ENCODE results near the gene C2orf78. TPM values are rescaled to one million over a fixed set of nuclear protein-coding genes. Genes with fewer than 3 reads are reported as not detected.

C2orf78 gene
- total and polyA plus RNA-seq, 9 of the 15 experiments (the other 6 are each of a cell fraction or from before 2014, with no cell fraction given), result 0.04 to 0.28 (median 0.20) TPM

DNA sequence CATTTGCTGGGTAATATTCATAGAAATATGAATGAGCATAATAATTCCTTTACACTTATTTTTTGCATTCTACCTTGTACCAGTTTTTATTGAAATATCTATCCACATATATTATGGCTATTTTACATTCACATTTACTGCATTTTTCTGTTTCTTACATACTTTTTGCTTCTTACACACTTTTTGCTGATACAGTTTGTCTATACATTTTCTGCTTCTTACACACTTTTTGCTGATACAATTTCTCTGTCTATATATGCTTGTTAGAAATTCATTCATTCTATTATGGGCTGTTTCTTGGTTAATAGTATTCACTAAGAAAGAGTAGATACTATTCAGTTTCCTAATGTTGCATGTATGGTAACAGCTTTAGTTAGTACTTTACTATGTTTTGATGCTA is 27.9 kb downstream of the C2orf78 start:
- ATAC-seq, result no peak
- CTCF ChIA-PET (ENCODE audit: low intra/inter-chr PET ratio), result no interaction called here
- no peak for DNase-seq (ENCODE audit: extremely low read depth in 1 of 4, low spot score in 3 of 4)
- intact Hi-C loops (cut with micrococcal nuclease), result no loop called here
- TF ChIP-seq ILF3 (IDR thresholded peaks at IDR 0.05; ENCODE audit: borderline replicate concordance), result no peak
- peak; percentile 16; the same call in 1 of the 2 replicates for TF ChIP-seq MAFG (tag; conservative IDR thresholded peaks at IDR 0.05)
- TF ChIP-seq RBM14 (IDR thresholded peaks at IDR 0.05; ENCODE audit: borderline replicate concordance, insufficient read depth, low read depth, low read length), result no peak
- TF ChIP-seq TGIF2 (CRISPR knock-in tag; IDR thresholded peaks at IDR 0.05), result no peak
- no peak for TF ChIP-seq KAT2B (IDR thresholded peaks at IDR 0.05; ENCODE audit: low read depth, low read length)
- peak; percentile 81 for TF ChIP-seq ZNF316 (IDR thresholded peaks at IDR 0.05)
- no peak for TF ChIP-seq ZNF431 (CRISPR knock-in tag; IDR thresholded peaks at IDR 0.05)
- TF ChIP-seq, protein P1, sequence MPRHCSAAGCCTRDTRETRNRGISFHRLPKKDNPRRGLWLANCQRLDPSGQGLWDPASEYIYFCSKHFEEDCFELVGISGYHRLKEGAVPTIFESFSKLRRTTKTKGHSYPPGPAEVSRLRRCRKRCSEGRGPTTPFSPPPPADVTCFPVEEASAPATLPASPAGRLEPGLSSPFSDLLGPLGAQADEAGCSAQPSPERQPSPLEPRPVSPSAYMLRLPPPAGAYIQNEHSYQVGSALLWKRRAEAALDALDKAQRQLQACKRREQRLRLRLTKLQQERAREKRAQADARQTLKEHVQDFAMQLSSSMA (CRISPR knock-in tag; IDR thresholded peaks at IDR 0.05), result no peak
- no peak for TF ChIP-seq ATF1 (CRISPR knock-in tag; IDR thresholded peaks at IDR 0.05)
- TF ChIP-seq ATF1 (tag; IDR thresholded peaks at IDR 0.05), result no peak
- TF ChIP-seq, protein P2, sequence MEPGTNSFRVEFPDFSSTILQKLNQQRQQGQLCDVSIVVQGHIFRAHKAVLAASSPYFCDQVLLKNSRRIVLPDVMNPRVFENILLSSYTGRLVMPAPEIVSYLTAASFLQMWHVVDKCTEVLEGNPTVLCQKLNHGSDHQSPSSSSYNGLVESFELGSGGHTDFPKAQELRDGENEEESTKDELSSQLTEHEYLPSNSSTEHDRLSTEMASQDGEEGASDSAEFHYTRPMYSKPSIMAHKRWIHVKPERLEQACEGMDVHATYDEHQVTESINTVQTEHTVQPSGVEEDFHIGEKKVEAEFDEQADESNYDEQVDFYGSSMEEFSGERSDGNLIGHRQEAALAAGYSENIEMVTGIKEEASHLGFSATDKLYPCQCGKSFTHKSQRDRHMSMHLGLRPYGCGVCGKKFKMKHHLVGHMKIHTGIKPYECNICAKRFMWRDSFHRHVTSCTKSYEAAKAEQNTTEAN (CRISPR knock-in tag; IDR thresholded peaks at IDR 0.05), result no peak
- no peak for TF ChIP-seq SRSF7 (optimal IDR thresholded peaks at IDR 0.05; ENCODE audit: low read depth, low read length)
- TF ChIP-seq, protein P3, sequence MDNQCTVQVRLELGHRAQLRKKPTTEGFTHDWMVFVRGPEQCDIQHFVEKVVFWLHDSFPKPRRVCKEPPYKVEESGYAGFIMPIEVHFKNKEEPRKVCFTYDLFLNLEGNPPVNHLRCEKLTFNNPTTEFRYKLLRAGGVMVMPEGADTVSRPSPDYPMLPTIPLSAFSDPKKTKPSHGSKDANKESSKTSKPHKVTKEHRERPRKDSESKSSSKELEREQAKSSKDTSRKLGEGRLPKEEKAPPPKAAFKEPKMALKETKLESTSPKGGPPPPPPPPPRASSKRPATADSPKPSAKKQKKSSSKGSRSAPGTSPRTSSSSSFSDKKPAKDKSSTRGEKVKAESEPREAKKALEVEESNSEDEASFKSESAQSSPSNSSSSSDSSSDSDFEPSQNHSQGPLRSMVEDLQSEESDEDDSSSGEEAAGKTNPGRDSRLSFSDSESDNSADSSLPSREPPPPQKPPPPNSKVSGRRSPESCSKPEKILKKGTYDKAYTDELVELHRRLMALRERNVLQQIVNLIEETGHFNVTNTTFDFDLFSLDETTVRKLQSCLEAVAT (IDR thresholded peaks at IDR 0.05), result no peak
- no peak for TF ChIP-seq SIRT6 (IDR thresholded peaks at IDR 0.05; ENCODE audit: low read depth, low read length)
- TF ChIP-seq, protein P4, sequence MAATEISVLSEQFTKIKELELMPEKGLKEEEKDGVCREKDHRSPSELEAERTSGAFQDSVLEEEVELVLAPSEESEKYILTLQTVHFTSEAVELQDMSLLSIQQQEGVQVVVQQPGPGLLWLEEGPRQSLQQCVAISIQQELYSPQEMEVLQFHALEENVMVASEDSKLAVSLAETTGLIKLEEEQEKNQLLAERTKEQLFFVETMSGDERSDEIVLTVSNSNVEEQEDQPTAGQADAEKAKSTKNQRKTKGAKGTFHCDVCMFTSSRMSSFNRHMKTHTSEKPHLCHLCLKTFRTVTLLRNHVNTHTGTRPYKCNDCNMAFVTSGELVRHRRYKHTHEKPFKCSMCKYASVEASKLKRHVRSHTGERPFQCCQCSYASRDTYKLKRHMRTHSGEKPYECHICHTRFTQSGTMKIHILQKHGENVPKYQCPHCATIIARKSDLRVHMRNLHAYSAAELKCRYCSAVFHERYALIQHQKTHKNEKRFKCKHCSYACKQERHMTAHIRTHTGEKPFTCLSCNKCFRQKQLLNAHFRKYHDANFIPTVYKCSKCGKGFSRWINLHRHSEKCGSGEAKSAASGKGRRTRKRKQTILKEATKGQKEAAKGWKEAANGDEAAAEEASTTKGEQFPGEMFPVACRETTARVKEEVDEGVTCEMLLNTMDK (IDR thresholded peaks at IDR 0.05; ENCODE audit: borderline replicate concordance, insufficient read depth, low read depth, low read length, poor library complexity, severe bottlenecking), result no peak
- peak; percentile 57; the same call in 1 of the 2 replicates for TF ChIP-seq C11orf30 (IDR thresholded peaks at IDR 0.05; ENCODE audit: low read depth)
- in situ Hi-C loops (cut with MboI), result no loop called here
- no peak overlapping the region for H3K4me3 ChIP-seq
- H3K27ac ChIP-seq (ENCODE audit: extremely low read depth, low read depth, low read length), result no peak overlapping the region
- H3K79me2 ChIP-seq (ENCODE audit: control insufficient read depth, insufficient read depth, low read length), result no peaks in the 10 kb centered on the region
- H3K27me3 ChIP-seq (ENCODE audit: control insufficient read depth in 2 of 2, insufficient read depth in 2 of 2, low read length in 2 of 2), result no peaks in the 10 kb centered on the region
- POLR2A ChIA-PET, result no interaction called here
- H3K36me3 ChIP-seq (ENCODE audit: control insufficient read depth, insufficient read depth, low read length), result no peaks in the 10 kb centered on the region
- H2AFZ ChIP-seq (ENCODE audit: low read depth, low read length), result no peak overlapping the region
- BruUV-seq (replicated peaks), result no TSS peak
- no peaks in the 10 kb centered on the region for H3K9me3 ChIP-seq (replicated peaks; ENCODE audit: control insufficient read depth, insufficient read depth, low read depth, low read length)
- H3K4me1 ChIP-seq (replicated peaks in 1 of 2; ENCODE audit: control insufficient read depth in 2 of 2, insufficient read depth in 2 of 2, low read length in 2 of 2), result peaks cover 0 to 14% of the 10 kb centered on the region in 2 experiments; a peak in 2 of 5 replicates
- FAIRE-seq, result no peak
- no peak overlapping the region for H3K4me2 ChIP-seq (ENCODE audit: insufficient read depth, low read length)
- no peak overlapping the region for H3K9ac ChIP-seq (ENCODE audit: insufficient read depth in 1 of 2, low read depth in 2 of 2, low read length in 2 of 2)
- no peaks in the 10 kb centered on the region for H4K20me1 ChIP-seq (replicated peaks; ENCODE audit: control insufficient read depth, insufficient read depth, low read length)
- no peaks in the 10 kb centered on the region for H3K9me1 ChIP-seq (ENCODE audit: control insufficient read depth, insufficient read depth, low read length)
